Glutamatergic neuron (in vitro differentiated cells): ENCODE data around the gene P2RY4. TPM values are rescaled to one million over a fixed set of nuclear protein-coding genes. Genes with fewer than 3 reads are reported as not detected.
"Not testable (repeated sequence)": the region's sequence is repeated elsewhere in the genome, so short reads cannot be mapped to it uniquely, and the experiment has no call there.

Experiments used
- DNase-seq: peaks from one replicate; pipeline ENCODE4 v3.0.0; 2022
- H3K27ac Mint-ChIP-seq: one replicate; pipeline ENCODE4 v1.8.0; 2020; ENCODE audit warnings: mild to moderate bottlenecking, mixed read lengths, inconsistent platforms; ENCODE audit not compliant: unreplicated experiment
- H3K27me3 Mint-ChIP-seq: one replicate; pipeline ENCODE4 v1.8.0; 2020; ENCODE audit warnings: mild to moderate bottlenecking, moderate library complexity, mixed read lengths, inconsistent platforms; ENCODE audit not compliant: unreplicated experiment
- H3K36me3 Mint-ChIP-seq: one replicate; pipeline ENCODE4 v1.8.0; 2020; ENCODE audit warnings: mild to moderate bottlenecking, mixed read lengths, inconsistent platforms; ENCODE audit not compliant: unreplicated experiment
- H3K4me1 Mint-ChIP-seq: one replicate; pipeline ENCODE4 v1.8.0; 2020; ENCODE audit warnings: mild to moderate bottlenecking, low read depth, mixed read lengths, inconsistent platforms; ENCODE audit not compliant: unreplicated experiment
- H3K4me3 Mint-ChIP-seq: one replicate; pipeline ENCODE4 v1.8.0; 2020; ENCODE audit warnings: mild to moderate bottlenecking, mixed read lengths, inconsistent platforms; ENCODE audit not compliant: unreplicated experiment
- H3K9me3 Mint-ChIP-seq: one replicate; pipeline ENCODE4 v1.8.0; 2020; ENCODE audit warnings: mild to moderate bottlenecking, moderate library complexity, mixed read lengths, inconsistent platforms; ENCODE audit not compliant: unreplicated experiment
- CTCF ChIP-seq: fragments of 200-600 bp; sonication (generic); IDR thresholded peaks from one replicate; pipeline ENCODE4 v1.5.0; 2021; ENCODE audit not compliant: partially characterized antibody, unreplicated experiment
- total RNA-seq: library from RNA; stranded (reverse); fragmentation: NEBNext Ultra II Directional; extraction: Animal tissue kit (Norgen Biotek cat#: 25700); gene quantifications from one replicate; pipeline ENCODE4 v1.2.1, GENCODE V29; 2021; ENCODE audit not compliant: unreplicated experiment

The P2RY4 gene
- total RNA-seq, 1 donor from 2014 or later, result 0.27 TPM

- H3K4me1 Mint-ChIP-seq, result no peaks in the 10 kb centered on the region
- no peak overlapping the region for H3K4me3 Mint-ChIP-seq
- H3K27ac Mint-ChIP-seq, result no peak overlapping the region
- DNase-seq, result no peak
- H3K27me3 Mint-ChIP-seq, result peaks cover 3% of the 10 kb centered on the region
- peaks cover 1% of the 10 kb centered on the region for H3K9me3 Mint-ChIP-seq
- no peak for TF ChIP-seq CTCF
- H3K36me3 Mint-ChIP-seq, result no peaks in the 10 kb centered on the region
Measured at GRCh38 chrX:70254063-70254400, 6.0 kb downstream of the P2RY4 start.

GRCh38 chrX:70253377-70254062, 6.5 kb downstream of the P2RY4 start:
- no peaks in the 10 kb centered on the region for H3K4me1 Mint-ChIP-seq
- H3K9me3 Mint-ChIP-seq, result no peaks in the 10 kb centered on the region
- H3K27ac Mint-ChIP-seq, result no peak overlapping the region
- H3K27me3 Mint-ChIP-seq, result peaks cover 3% of the 10 kb centered on the region
- no peak for DNase-seq
- TF ChIP-seq CTCF, result no peak
- no peak overlapping the region for H3K4me3 Mint-ChIP-seq
- H3K36me3 Mint-ChIP-seq, result no peaks in the 10 kb centered on the region

GRCh38 chrX:70252491-70252890, 7.5 kb downstream of the P2RY4 start:
- no peak overlapping the region for H3K4me3 Mint-ChIP-seq
- H3K27me3 Mint-ChIP-seq, result no peaks in the 10 kb centered on the region
- no peaks in the 10 kb centered on the region for H3K36me3 Mint-ChIP-seq
- H3K4me1 Mint-ChIP-seq, result no peaks in the 10 kb centered on the region
- no peak for TF ChIP-seq CTCF
- H3K9me3 Mint-ChIP-seq, result no peaks in the 10 kb centered on the region
- DNase-seq, result no peak
- no peak overlapping the region for H3K27ac Mint-ChIP-seq

- Mint-ChIP-seq H3K4me3 (no peak overlapping the region), H3K4me1 (no peaks in the 10 kb centered on the region), H3K27ac (no peak overlapping the region), H3K27me3 (no peaks in the 10 kb centered on the region), H3K9me3 (no peaks in the 10 kb centered on the region), H3K36me3 (no peaks in the 10 kb centered on the region)
- DNase-seq, result no peak
- no peak for TF ChIP-seq CTCF
Measured at GRCh38 chrX:70247252-70247651, 12.8 kb downstream of the P2RY4 start.

- Mint-ChIP-seq H3K27ac (no peak overlapping the region), H3K27me3 (no peaks in the 10 kb centered on the region), H3K9me3 (no peaks in the 10 kb centered on the region), H3K4me3 (no peak overlapping the region), H3K36me3 (no peaks in the 10 kb centered on the region), H3K4me1 (no peaks in the 10 kb centered on the region)
- no peak for TF ChIP-seq CTCF
- DNase-seq, result no peak
Measured at GRCh38 chrX:70244881-70245280, 15.1 kb downstream of the P2RY4 start.

GRCh38 chrX:70243601-70244000, 16.4 kb downstream of the P2RY4 start:
- H3K36me3 Mint-ChIP-seq, H3K4me1 Mint-ChIP-seq, H3K9me3 Mint-ChIP-seq, H3K27ac Mint-ChIP-seq, H3K4me3 Mint-ChIP-seq, DNase-seq, H3K27me3 Mint-ChIP-seq: not testable (repeated sequence)
